Measurements from ENCODE around the gene SEPTIN1.
A peak's percentile ranks its signal among the peaks of the same experiment; 100 is the strongest.
"Not testable (repeated sequence)": the region's sequence is repeated elsewhere in the genome, so short reads cannot be mapped to it uniquely, and the experiment has no call there.

Gene SEPTIN1

GRCh38 chr16:30401768-30402425 is 19.5 kb upstream of the SEPTIN1 start:
- no peak for DNase-seq (ENCODE audit: low read depth in 2 of 2)

DNA sequence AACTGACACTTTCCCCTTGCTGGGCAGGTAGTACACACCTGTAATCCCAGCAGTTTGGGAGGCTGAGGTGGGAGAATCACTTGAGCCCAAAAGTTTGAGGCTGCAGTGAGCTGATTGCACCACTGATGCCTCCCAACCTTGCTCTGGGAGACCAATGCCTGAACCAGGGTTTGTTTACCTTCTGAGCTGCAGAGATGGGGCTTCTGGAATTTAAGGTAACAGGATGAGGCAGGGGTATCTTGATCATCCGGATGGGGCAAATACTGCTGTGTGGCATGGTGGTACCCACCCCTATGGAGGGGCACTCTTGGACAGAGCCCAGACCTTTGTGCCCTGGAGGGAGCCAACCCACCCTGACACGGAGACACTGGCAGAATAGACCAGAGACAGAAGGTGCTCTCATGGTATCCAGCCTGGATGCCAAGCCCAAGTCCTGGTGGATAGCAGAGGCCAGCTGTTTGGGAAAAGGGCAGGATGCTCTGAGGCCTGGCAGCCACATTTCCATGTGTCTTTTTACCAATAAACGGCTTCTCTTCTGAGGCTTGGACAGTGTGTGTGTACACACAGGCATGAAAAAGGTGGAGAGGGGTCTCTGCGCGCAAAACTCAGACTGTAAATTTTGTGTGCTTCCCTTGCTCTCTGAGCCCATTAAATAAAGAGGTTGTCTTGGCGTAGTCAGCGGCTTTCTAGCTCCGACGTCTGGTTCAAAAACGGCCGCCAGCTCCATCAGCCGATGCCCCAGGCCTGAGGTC is 17.2 kb upstream of the SEPTIN1 start:
- no peak for DNase-seq (ENCODE audit: low read depth in 2 of 2)

DNA sequence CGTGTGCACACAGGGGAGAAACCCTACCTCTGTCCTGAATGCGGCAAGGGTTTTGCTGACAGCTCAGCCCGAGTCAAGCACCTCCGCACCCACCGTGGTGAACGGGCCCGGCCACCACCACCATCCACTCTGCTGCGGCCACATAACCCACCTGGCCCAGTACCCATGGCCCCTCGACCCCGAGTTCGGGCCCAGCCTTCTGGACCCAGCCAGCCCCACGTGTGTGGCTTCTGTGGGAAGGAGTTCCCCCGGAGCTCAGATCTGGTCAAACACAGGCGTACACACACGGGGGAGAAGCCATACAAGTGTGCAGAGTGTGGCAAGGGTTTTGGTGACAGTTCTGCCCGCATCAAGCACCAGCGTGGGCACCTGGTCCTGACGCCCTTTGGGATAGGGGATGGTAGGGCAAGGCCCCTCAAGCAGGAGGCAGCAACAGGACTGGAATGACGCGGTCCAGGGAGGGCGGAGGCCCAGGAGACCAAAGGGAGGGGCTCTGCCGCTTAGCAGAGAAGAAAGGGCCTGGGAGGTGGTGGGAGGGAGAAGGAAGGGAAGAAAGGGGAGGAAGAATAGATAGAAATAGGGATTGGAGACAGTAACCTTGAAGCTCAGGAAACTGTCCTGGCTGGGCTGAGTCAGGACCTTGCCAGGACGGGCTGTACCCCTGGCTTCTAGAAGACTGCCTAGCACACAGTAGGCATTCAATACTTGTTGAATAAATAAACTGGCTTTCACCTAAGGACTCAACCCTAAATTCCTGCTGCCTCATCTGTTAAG is 16.5 kb upstream of the SEPTIN1 start:
- no peak for DNase-seq (ENCODE audit: low read depth in 2 of 2)

DNA sequence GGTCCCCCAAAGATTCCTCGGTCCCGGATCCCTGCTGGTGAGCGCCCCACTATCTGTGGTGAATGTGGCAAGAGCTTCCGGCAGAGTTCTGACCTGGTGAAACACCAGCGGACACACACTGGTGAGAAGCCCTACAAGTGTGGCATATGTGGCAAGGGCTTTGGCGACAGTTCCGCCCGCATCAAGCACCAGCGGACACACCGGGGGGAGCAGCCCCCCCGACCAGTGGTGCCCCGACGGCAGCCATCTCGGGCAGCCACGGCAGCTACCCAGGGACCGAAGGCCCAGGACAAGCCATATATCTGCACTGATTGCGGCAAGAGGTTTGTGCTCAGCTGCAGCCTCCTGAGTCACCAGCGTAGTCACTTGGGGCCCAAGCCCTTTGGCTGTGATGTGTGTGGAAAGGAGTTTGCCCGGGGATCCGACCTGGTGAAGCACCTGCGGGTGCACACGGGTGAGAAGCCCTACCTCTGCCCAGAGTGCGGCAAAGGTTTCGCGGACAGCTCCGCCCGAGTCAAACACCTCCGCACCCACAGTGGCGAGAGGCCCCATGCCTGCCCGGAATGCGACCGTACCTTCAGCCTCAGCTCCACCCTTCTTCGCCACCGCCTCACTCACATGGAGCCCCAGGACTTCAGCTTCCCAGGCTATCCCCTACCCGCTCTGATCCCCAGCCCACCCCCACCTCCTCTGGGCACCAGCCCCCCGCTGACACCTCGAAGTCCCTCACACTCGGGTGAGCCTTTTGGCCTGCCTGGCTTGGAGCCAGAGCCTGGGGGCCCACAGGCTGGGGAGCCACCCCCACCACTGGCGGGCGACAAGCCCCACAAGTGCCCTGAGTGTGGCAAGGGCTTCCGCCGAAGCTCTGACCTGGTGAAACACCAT is 15.7 kb upstream of the SEPTIN1 start:
- no peak for DNase-seq (ENCODE audit: low read depth in 2 of 2)

DNA sequence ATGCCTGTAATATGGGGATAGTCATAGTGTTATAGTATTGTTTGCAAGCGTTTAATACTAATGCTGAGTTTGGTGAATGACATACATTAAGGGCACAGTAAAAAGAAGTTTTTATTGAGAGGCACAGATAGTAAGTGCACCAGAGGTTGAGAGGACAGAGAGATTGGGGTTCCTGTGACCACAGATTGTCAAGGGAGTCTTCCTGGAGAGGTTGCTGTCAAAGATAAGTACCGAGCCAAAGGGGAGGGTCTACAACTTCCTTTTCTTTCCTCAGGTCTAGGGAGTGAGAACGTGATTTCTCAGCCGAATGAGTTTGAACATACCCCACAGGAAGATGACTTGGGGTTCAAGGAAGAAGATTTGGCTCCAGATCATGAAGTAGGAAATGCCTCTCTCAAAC is 14.7 kb upstream of the SEPTIN1 start:
- DNase-seq (ENCODE audit: low read depth in 2 of 2) = no peak

DNA sequence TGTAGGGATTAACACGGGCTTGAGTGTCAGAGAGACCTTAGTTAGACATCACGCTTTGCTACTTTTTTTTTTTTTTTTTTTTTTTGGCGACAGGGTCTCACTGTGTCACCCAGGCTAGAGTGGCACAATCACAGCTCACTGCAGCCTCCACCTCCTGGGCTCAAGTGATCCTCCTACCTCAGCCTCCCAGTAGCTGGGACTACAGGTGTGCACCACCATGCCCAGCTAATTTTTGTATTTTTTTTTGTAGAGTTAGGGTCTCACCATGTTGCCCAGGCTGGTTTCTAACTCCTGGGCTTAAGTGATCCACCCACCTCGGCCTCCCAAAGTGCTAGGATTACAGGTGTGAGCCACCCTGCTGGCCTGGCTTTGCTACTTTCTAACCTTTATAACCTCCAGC is 14.3 kb upstream of the SEPTIN1 start:
- not testable (repeated sequence) for DNase-seq (ENCODE audit: low read depth in 2 of 2)

- DNase-seq (ENCODE audit: low read depth in 2 of 2) = no peak
Observed at GRCh38 chr16:30395992-30396585, 13.7 kb upstream of the SEPTIN1 start.

GRCh38 chr16:30395155-30395991 is 13.0 kb upstream of the SEPTIN1 start, which contains the start of gene ZNF48:
Gene ZNF48, plus strand, starts transcription at chr16:30395420. Its CDS starts 375 bp downstream, at chr16:30395795.
- DNase-seq (ENCODE audit: low read depth in 2 of 2) = peak in 1 of 2 donors; percentile 49

DNA sequence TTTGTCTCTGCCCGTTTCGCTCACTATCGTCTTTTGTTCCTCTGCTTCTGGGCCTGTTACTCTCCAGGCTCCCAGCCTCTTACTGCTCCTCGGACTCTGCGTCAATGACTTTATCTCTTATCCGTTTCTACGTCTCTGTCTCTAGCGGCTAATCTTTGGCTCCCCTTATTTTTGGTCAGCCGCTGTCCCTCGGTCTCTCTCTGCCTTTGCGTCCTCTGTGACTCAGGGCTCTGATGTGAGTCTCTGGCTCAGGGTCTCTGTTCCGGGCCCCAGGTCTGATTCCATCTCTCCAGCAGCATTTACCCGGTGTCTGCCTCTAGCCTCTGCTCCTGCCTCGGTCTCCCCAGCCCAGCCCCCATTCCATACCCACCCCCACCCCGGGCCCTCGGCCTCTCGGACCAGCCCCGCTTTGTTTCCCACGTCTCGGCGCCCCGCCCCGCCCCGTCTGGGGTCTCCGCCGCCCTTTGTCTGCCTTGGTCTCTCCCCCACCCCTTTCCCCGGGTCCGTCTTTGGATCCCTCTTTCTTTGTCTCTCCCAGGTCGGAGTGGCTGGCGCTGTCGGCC is 12.3 kb upstream of the SEPTIN1 start:
- no peak for DNase-seq (ENCODE audit: low read depth in 2 of 2)

- no peak for DNase-seq (ENCODE audit: low read depth in 2 of 2)
Observed at GRCh38 chr16:30383521-30383920, 1.2 kb upstream of the SEPTIN1 start.

- no peak for DNase-seq (ENCODE audit: low read depth in 2 of 2)
Observed at GRCh38 chr16:30381291-30382041, 895 bp downstream of the SEPTIN1 start.

DNA sequence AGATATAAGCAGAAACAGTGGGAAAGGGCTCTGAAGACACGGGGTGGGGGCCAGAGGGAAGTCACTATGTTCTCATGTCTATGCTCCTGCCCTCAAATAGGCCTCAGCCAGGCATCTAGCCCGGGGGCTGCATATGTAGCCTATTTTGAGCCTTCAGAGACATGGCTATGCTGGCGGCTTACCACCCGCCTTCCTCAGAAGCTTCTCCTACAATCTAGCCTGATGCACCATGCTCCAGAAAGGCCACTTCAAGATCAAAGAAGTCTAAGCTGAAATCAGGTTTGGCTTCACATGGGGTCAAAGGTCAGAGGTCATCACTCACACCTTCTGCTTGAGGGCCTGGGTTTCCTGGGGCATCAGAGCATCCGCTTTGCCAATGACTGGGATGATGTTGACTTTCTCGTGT is 1.6 kb downstream of the SEPTIN1 start:
- no peak for DNase-seq (ENCODE audit: low read depth in 2 of 2)

GRCh38 chr16:30380072-30380802 is 2.1 kb downstream of the SEPTIN1 start:
- no peak for DNase-seq (ENCODE audit: low read depth in 2 of 2)

- DNase-seq (ENCODE audit: low read depth in 2 of 2) = no peak
Observed at GRCh38 chr16:30379158-30379783, 3.1 kb downstream of the SEPTIN1 start.

DNA sequence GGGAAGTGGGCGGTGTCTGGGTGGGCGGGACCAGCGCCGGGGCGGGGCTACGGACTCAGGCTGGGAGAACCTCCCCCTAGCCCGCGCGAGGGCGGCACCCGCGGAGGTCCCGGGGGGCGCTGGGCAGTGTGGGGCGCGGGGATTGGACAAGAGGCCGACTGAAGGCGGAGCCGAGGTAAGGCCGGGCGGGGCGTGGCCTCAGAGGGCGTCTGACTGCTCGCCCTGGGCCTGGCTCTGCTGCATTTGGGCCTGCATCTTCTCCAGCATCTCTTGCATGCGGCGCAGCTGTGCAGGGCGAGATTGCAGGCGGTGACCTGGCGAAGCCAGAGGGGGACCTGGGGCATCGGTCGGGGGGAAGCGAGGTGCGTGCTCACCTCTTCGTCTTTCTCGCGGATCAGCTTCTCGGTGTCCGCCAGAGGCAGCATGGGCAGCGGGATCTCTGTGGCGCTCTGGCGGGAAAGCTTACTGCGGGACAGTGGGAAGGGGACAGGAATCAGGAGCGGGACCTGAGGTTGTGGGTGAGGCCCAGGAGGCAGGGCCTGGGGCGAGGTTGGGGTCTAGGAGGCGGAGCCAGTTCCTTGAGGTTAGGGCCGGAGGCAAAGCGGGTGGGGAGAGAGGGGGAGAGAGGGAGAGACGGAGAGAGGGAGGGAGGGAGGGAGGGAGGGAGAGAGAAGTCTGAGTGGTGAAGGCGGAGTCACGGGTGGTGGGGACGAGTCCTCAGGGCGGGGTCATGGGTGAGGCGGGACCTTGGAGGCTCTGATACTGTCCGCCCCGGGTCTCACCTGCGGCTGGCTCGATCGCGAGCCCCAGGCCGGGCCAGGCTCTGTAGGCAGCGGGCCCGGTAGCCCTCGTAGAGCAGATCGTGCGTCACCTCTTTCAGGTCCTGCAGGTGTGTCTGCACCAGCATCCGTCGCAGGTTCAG is 3.9 kb downstream of the SEPTIN1 start:
- DNase-seq (ENCODE audit: low read depth in 2 of 2) = peak; percentile 97 to 99

DNA sequence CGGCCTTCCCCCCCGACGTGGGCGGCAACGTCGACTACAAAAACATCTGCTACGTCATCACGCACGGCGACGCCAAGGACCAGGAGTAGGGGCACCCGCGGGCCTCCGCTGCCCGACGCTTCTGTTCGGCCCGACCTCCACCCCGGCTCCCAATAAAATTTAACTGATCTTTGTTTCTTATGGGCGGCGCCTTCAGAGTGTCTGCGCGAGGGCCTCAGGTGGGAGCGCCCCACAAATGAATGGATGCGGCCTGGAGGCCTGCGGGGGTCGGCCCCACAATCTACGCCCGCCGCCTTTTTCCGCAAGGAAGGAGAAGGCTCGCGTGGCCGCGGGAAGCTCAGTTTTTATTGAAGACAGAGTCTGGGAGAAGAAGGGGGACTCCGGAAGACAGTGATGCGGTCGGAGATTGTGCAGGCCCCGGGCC is 4.5 kb downstream of the SEPTIN1 start:
- peak; percentile 75 to 81 for DNase-seq (ENCODE audit: low read depth in 2 of 2)

Data from stimulated activated CD8-positive, alpha-beta memory T cell treated with anti-CD3 and anti-CD28 coated beads, Interleukin-15, amount 100 ng/mL, for 4 hours (primary cell).